ENCODE measurements around the gene LSM3. TPM values are rescaled to one million over a fixed set of nuclear protein-coding genes. Genes with fewer than 3 reads are reported as not detected.

Gene LSM3
- total RNA-seq, 4 donors from 2014 or later = 10.0 to 14.1 (median 11.9) TPM

DNA sequence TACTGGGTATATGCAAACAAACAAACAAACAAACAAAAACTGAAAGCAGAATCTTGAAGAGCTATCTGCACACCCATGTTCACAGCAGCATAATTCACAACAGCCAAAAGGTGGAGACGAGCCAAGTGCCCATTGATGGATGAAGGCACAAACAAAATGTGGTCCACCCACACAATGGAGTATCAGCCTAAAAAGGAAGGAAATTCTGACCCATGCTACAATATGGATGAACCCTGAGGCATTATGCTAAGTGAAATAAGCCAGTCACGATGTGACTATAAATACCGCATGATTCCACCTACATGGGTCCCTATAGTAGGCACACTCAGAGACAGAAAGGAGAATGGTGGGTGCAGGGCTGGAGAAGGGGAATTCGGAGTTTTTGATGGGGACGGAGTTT is 24.3 kb upstream of the LSM3 start:
- no peaks in the 10 kb centered on the region for H3K36me3 ChIP-seq
- no peak for TF ChIP-seq POLR2A (IDR thresholded peaks at IDR 0.05)
- TF ChIP-seq, protein P1, sequence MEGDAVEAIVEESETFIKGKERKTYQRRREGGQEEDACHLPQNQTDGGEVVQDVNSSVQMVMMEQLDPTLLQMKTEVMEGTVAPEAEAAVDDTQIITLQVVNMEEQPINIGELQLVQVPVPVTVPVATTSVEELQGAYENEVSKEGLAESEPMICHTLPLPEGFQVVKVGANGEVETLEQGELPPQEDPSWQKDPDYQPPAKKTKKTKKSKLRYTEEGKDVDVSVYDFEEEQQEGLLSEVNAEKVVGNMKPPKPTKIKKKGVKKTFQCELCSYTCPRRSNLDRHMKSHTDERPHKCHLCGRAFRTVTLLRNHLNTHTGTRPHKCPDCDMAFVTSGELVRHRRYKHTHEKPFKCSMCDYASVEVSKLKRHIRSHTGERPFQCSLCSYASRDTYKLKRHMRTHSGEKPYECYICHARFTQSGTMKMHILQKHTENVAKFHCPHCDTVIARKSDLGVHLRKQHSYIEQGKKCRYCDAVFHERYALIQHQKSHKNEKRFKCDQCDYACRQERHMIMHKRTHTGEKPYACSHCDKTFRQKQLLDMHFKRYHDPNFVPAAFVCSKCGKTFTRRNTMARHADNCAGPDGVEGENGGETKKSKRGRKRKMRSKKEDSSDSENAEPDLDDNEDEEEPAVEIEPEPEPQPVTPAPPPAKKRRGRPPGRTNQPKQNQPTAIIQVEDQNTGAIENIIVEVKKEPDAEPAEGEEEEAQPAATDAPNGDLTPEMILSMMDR (IDR thresholded peaks at IDR 0.05) = no peak

DNA sequence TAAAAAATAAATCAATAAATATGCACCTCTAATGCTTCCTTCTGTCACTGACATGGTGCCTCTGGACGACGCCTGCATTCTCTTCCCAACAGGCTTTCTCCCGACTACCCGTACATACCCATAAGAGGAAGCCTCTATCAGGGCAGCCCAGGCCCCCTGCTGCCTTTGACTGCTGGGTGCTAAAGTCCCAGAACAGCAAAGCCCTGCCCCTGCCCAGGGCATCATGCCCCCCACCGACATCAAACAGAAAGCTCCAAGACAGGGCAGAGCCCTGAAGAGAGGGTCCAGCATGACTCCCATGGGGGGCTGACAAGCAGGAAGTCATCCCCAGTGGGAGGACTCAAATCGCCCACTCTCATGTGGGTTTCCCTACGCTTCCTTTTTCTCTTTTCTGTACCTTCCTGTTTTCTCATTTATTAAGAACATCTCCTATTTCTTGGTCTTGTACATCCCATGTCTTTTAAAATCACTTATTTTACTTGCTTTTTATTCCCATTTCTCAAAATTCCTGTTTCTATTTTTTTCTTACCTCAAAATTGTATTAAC is 23.6 kb upstream of the LSM3 start:
- no peak for DNase-seq
- Histone ChIP-seq H3K36me3 (no peaks in the 10 kb centered on the region), H3K27ac (no peak overlapping the region), H3K4me1 (no peaks in the 10 kb centered on the region), H3K9me3 (no peaks in the 10 kb centered on the region), H3K27me3 (no peaks in the 10 kb centered on the region), H3K4me3 (no peak overlapping the region)
- TF ChIP-seq POLR2A (IDR thresholded peaks at IDR 0.05) = no peak
- TF ChIP-seq, protein P1 (IDR thresholded peaks at IDR 0.05) = no peak
- intact Hi-C loops (cut with DNase I; ENCODE audit: low total_unique reads) = no loop called here

More for the DNA sequence above, 24.3 kb upstream of the LSM3 start:
- no peaks in the 10 kb centered on the region for H3K4me1 ChIP-seq
- H3K27ac ChIP-seq = no peak overlapping the region
- intact Hi-C loops (cut with DNase I; ENCODE audit: low total_unique reads) = no loop called here
- no peak overlapping the region for H3K4me3 ChIP-seq
- no peak for DNase-seq
- H3K27me3 ChIP-seq = no peaks in the 10 kb centered on the region
- no peaks in the 10 kb centered on the region for H3K9me3 ChIP-seq

DNA sequence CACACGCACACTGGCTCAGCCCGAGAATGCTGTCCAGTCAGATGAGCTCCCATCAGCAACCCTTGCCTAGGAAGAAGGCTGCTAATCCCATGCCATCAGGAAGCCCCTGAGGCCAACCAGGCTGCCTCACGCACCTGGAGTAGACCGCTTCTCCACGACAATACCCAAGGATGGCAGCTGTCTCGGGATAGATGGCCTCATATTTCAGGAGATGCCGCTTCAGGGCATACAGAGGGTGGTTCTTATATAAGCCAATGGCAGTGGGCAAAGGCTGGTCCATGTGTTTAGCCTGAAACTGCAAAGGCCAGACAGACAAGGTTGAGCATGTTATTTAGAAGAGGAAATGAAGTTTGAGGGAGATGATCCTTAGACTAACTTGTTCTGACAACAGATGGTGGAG is 22.4 kb upstream of the LSM3 start:
- intact Hi-C loops (cut with DNase I; ENCODE audit: low total_unique reads) = no loop called here
- Histone ChIP-seq H3K27ac (no peak overlapping the region), H3K4me1 (no peaks in the 10 kb centered on the region), H3K4me3 (no peak overlapping the region), H3K27me3 (no peaks in the 10 kb centered on the region), H3K36me3 (no peaks in the 10 kb centered on the region), H3K9me3 (no peaks in the 10 kb centered on the region)
- DNase-seq = no peak
- TF ChIP-seq POLR2A (IDR thresholded peaks at IDR 0.05) = no peak
- TF ChIP-seq, protein P1 (IDR thresholded peaks at IDR 0.05) = no peak

DNA sequence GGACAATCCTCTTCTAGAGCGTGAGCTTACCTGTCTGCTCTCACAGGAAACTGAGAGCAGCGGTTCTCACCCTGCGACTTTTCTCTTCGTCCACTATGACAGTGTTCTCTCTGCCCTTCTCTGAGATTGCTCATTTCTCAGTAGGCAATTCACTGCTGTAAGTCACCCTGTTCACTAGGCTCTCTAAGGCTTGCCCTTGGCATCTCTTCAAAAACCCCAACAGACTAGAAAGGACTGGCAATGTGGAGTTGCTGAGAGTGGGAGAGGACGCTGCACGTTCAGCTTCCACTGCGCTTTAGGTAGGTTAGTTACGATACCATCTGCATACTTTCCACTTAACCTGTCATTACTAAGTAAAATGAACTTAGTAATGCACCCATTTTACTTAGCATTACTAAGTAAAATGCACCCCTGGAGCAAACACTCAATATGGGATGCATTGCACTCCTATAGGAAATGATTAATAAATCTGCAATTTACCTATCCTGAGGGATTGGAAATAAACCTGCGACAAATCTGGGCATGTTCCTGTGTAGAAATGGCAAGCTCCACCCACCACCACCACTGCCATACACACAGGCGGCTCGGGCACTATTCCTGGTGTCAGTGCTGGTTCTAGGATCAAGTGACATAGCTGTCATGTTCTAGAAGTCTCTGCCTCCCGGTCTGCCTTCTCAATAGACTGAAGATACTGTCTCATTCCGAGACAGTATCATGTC is 21.6 kb upstream of the LSM3 start:
- H3K4me1 ChIP-seq = no peaks in the 10 kb centered on the region
- no peak overlapping the region for H3K27ac ChIP-seq
- intact Hi-C loops (cut with DNase I; ENCODE audit: low total_unique reads) = no loop called here
- no peak for TF ChIP-seq POLR2A (IDR thresholded peaks at IDR 0.05)
- TF ChIP-seq, protein P1 (IDR thresholded peaks at IDR 0.05) = no peak
- no peak for DNase-seq
- no peak overlapping the region for H3K4me3 ChIP-seq
- no peaks in the 10 kb centered on the region for H3K27me3 ChIP-seq
- no peaks in the 10 kb centered on the region for H3K36me3 ChIP-seq
- peaks cover 0 to 7% of the 10 kb centered on the region in 2 donors for H3K9me3 ChIP-seq

DNA sequence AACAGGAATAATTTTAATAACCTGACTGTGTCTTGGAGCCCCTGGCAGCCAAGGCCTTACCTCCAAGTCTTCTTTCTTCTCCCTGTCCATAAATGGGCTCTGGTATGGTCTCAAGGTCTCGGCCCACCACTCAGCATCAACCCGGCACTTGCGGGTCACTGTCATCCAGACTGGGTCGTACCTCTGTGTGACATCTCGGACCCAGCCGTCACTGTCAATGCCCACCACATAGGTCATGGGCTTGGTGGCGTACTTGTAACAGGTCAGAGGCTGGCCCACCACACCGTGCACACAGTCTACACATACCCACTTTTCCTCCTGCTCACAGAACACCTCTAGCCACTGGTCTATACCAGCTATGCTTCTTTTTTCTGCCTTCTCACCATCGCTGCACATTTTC is 20.7 kb upstream of the LSM3 start:
- Histone ChIP-seq H3K36me3 (no peaks in the 10 kb centered on the region), H3K4me3 (no peak overlapping the region), H3K27ac (no peak overlapping the region), H3K9me3 (peaks cover 0 to 9% of the 10 kb centered on the region in 2 donors), H3K27me3 (no peaks in the 10 kb centered on the region), H3K4me1 (no peaks in the 10 kb centered on the region)
- intact Hi-C loops (cut with DNase I; ENCODE audit: low total_unique reads) = no loop called here
- no peak for DNase-seq
- TF ChIP-seq, protein P1 (IDR thresholded peaks at IDR 0.05) = no peak
- TF ChIP-seq POLR2A (IDR thresholded peaks at IDR 0.05) = no peak
